SK-N-SH treated with all-trans-retinoic acid at 6 μM for 48 hours (cell line): Measurements from ENCODE around the gene POLDIP3.
"Not testable (repeated sequence)": the region's sequence is repeated elsewhere in the genome, so short reads cannot be mapped to it uniquely, and the experiment has no call there.

Source experiments
- ARNTL ChIP-seq: fragments of 450-650 bp; formaldehyde crosslinking; IDR thresholded peaks from 2 replicates; pipeline ENCODE4 v1.5.0; 2020; ENCODE audit warnings: low read depth, mild to moderate bottlenecking, moderate library complexity, borderline replicate concordance
- CSDC2 ChIP-seq: fragments of 250-450 bp; sonication (Bioruptor Pico); IDR thresholded peaks from 2 replicates; pipeline ENCODE4 v1.5.0; 2020; ENCODE audit warnings: mild to moderate bottlenecking, moderate library complexity
- OSR1 ChIP-seq: fragments of 250-450 bp; sonication (Bioruptor Pico); IDR thresholded peaks from 2 replicates; pipeline ENCODE4 v1.8.0; 2022; ENCODE audit warnings: moderate library complexity, mild to moderate bottlenecking, inconsistent platforms
- PPARA ChIP-seq: fragments of 250-450 bp; sonication (Bioruptor Pico); IDR thresholded peaks from 2 replicates; pipeline ENCODE4 v1.5.0; 2020; ENCODE audit warnings: mild to moderate bottlenecking, borderline replicate concordance
- ZNF565 ChIP-seq: fragments of 450-650 bp; formaldehyde crosslinking; conservative IDR thresholded peaks from 2 replicates; pipeline ENCODE4 v1.5.0; 2020; ENCODE audit warnings: low read depth, mild to moderate bottlenecking, moderate library complexity

DNA sequence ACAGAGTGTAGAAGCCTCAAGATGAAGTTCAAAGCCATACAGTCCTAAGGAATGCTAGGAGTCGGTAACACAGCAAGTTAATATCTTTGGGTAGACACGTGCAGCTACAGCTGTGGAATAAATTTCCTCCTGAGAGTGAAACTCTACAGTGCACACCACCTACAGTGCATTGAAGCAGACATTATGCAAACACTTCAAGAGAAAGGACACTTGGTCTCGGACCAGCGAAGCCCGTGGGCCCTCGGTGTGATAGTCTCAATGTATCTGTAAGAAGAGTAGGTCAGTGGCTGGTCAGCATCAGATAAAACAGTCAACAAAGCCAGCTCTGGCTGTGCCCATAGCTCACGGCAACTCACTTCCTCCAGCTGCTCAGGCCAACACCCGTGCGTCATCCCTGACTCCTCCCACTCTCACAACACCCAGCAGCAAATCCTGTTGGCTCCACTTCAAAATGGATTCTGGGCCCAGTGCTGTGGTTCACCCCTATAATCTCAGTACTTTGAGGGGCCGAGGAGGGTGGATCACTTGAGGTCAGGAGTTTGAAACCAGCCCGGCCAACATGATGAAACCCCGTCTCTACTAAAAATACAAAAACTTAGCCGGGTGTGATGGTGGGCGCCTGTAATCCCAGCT, 77.4 kb downstream of the POLDIP3 start:
- TF ChIP-seq OSR1, CSDC2, PPARA, ARNTL, ZNF565 (CRISPR knock-in tag): not testable (repeated sequence)
